Mucosa of rectum (tissue), 2 donors: Measurements from ENCODE around the gene ZNF385B.

Experiments
- H3K27ac ChIP-seq, 2 donors: one replicate each; pipeline ENCODE4 v1.7.0; 2013; ENCODE audit warnings: inconsistent platforms in 2 of 2, low read depth in 2 of 2, low read length in 2 of 2
- H3K27me3 ChIP-seq, 2 donors: one replicate each; pipeline ENCODE4 v1.7.0; 2013; ENCODE audit warnings: low read length in 2 of 2; ENCODE audit not compliant: control insufficient read depth in 2 of 2, insufficient read depth in 2 of 2
- H3K36me3 ChIP-seq, 2 donors: one replicate each; pipeline ENCODE4 v1.7.0; 2013; ENCODE audit warnings: low read length in 2 of 2; ENCODE audit not compliant: control insufficient read depth in 2 of 2, insufficient read depth in 2 of 2
- H3K4me1 ChIP-seq, 2 donors: one replicate each; pipeline ENCODE4 v1.7.0; 2013; ENCODE audit warnings: low read length in 2 of 2, mild to moderate bottlenecking in 1 of 2; ENCODE audit not compliant: control insufficient read depth in 2 of 2, insufficient read depth in 2 of 2
- H3K4me3 ChIP-seq, 2 donors: one replicate each; pipeline ENCODE4 v1.7.0; 2013; ENCODE audit warnings: low read length in 2 of 2
- H3K9ac ChIP-seq, 2 donors: one replicate each; pipeline ENCODE4 v1.7.0; 2013; ENCODE audit warnings: low read length in 2 of 2, low read depth in 1 of 2, mild to moderate bottlenecking in 1 of 2
- H3K9me3 ChIP-seq, 2 donors: one replicate each; pipeline ENCODE4 v1.7.0; 2013; ENCODE audit warnings: low read length in 2 of 2; ENCODE audit not compliant: control insufficient read depth in 2 of 2
- donor health status: healthy.
- donor health status: Normal muscosa, but diverticular disease.

ZNF385B gene

DNA sequence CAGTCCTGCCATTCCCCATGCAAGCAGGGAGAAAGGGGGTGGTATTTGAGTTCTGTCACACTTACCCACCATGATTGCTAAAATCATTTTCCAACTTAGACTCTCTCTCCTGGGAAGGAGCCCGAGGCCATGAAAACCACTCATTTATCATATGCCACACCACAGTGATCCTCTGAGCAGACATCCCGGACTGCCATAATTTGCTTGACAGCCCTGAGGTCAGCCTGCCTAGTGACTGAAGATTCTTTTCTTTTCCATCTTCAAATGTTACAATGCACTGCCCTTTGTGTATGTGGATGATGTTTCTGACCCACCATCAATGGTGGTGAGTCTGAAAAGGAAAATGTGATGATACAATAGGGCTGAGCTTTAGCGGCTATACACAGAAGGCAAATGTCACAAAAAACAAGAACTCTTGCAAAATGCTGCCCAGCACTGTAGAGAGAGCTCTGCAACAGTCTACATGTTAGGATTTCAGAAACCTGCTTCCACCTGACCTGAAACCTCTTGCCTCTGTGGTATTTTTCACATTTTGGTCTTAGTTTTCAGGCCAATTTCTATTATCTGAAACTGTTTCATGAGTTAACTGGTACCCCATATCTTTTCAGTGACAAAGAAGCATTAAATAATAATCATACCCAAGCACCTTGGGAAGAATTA lies 272.8 kb downstream of the ZNF385B start:
- Histone ChIP-seq H3K27me3 (no peaks in the 10 kb centered on the region), H3K36me3 (no peaks in the 10 kb centered on the region), H3K27ac (no peak overlapping the region), H3K4me3 (no peak overlapping the region), H3K9ac (no peak overlapping the region), H3K4me1 (no peaks in the 10 kb centered on the region), H3K9me3 (no peaks in the 10 kb centered on the region)

- Histone ChIP-seq H3K9ac (no peak overlapping the region), H3K4me1 (peaks cover 0 to 3% of the 10 kb centered on the region in 2 donors), H3K9me3 (no peaks in the 10 kb centered on the region), H3K4me3 (no peak overlapping the region), H3K36me3 (no peaks in the 10 kb centered on the region), H3K27ac (no peak overlapping the region), H3K27me3 (no peaks in the 10 kb centered on the region)
Observed at GRCh38 chr2:179584760-179585159, 276.7 kb downstream of the ZNF385B start.

GRCh38 chr2:179581605-179582004 lies 279.8 kb downstream of the ZNF385B start:
- Histone ChIP-seq H3K9me3 (no peaks in the 10 kb centered on the region), H3K9ac (no peak overlapping the region), H3K36me3 (no peaks in the 10 kb centered on the region), H3K27me3 (no peaks in the 10 kb centered on the region), H3K4me3 (no peak overlapping the region), H3K27ac (no peak overlapping the region), H3K4me1 (peaks cover 3 to 6% of the 10 kb centered on the region in 2 donors)

DNA sequence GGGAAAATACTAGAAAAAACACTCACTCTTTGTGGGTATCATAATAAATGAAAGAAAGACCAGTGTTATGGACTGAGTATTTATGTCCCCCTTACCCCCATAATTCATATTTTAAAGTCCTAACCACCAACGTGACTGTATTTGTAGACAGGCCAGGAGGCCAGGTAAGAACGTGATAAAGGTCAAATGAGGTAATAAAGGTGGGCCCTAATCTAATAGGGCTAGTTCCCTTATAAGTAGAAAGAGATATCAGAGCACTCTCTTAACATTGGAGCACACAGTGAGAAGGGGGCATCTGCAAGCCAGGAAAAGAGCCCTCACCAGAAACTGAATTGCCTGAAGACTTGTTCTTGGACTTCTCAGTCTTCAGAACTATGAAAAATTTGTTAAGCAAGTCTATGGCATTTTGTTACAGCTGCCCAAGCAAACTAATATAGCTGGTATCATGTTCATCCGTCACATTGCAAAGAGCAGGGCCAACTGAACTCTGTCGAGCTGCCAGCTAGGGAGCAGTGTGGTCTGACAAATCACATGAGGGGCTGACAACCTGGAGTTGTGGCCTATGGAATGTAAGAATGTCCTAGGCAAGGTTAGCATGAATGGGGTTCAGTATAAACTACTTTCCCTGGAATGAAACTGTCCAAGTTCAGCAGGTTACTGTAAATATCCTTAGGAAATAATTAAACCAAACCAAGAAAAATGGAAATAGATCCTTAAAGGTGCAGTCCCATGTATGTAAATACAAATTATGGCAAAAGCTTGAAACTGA lies 280.9 kb downstream of the ZNF385B start:
- Histone ChIP-seq H3K36me3 (no peaks in the 10 kb centered on the region), H3K4me1 (peaks cover 3 to 6% of the 10 kb centered on the region in 2 donors), H3K9me3 (no peaks in the 10 kb centered on the region), H3K4me3 (no peak overlapping the region), H3K27ac (no peak overlapping the region), H3K27me3 (no peaks in the 10 kb centered on the region), H3K9ac (no peak overlapping the region)

DNA sequence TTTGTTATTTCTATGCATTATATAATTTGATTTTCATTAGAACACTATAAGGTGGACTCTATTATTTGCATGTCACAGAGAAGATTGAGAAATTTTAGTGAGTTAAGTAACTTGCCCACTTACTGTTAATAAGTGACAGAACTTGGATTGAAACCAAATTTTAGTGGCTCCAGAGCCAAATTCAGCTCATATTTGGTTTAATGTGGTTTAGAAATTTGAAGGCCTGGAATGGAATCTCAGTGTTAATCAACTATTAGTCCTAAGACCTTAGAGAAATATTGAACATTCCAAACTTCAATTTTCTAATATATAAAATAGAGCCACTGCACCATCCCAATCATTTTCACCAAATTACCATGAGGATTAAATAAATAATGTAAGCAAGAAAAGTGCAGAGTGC lies 281.6 kb downstream of the ZNF385B start:
- Histone ChIP-seq H3K36me3 (no peaks in the 10 kb centered on the region), H3K27ac (no peak overlapping the region), H3K4me3 (no peak overlapping the region), H3K27me3 (no peaks in the 10 kb centered on the region), H3K4me1 (peaks cover 3 to 6% of the 10 kb centered on the region in 2 donors), H3K9ac (no peak overlapping the region), H3K9me3 (no peaks in the 10 kb centered on the region)

DNA sequence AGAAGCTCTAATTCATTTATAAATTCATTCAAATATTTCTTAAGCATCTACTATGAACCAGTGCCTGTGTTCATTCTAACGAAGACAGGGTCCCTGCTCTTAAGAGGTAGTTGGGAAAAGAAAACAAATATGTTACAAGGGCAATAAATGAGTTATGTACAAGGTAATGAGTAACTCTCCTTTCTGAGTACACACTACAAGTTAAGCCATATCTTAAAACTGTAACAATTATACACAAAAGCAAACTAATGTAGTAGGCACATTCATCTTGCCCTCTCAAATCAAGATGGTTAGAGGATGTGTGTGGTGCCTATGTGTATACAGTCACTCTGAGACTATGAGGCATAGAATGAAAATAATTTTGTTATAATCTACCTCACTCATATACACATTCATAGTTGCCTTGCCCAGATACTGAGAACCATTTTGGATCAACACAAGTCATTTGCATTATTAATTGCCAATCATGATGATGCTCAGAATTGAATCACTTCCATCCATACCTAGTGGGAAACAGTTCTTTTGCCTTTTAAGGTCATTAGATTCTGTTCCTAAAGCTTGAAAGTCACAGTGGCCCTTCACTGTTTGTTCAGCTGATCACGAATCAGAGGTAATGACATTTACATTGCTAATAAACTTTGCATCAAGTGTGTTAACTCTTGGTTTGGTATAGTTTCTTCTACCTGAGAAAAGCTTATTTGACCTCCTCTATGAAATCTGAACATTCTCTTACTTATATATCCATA lies 283.1 kb downstream of the ZNF385B start:
- H3K27ac ChIP-seq: no peak overlapping the region
- H3K9ac ChIP-seq: no peak overlapping the region
- H3K36me3 ChIP-seq: no peaks in the 10 kb centered on the region
- H3K4me1 ChIP-seq: peaks cover 6% of the 10 kb centered on the region in 2 donors
- H3K27me3 ChIP-seq: no peaks in the 10 kb centered on the region
- H3K9me3 ChIP-seq: no peaks in the 10 kb centered on the region
- no peak overlapping the region for H3K4me3 ChIP-seq

DNA sequence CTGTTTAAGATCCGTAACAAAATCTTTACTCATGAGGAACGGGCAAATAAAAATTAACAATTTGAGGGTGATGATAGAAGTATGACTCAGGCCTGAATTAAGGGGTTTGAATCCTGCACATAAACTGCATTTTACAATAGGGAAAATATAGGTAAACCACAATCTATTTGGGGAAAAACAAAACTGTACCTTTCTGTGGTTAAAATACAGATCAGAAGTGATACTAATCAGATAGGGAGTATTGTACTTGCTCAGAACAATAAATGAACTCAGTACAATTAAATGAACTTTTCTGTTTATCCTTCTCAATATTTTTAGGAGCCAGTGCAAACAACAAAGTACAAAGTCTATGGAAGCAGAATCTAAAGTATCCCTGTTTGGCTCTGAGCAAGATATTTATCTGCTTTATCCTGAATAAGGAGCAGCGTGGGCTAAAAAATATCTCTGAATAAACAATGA lies 287.3 kb downstream of the ZNF385B start:
- H3K36me3 ChIP-seq: no peaks in the 10 kb centered on the region
- no peaks in the 10 kb centered on the region for H3K9me3 ChIP-seq
- H3K9ac ChIP-seq: no peak overlapping the region
- H3K4me3 ChIP-seq: no peak overlapping the region
- no peaks in the 10 kb centered on the region for H3K27me3 ChIP-seq
- no peak overlapping the region for H3K27ac ChIP-seq
- H3K4me1 ChIP-seq: peaks cover 3 to 6% of the 10 kb centered on the region in 2 donors

DNA sequence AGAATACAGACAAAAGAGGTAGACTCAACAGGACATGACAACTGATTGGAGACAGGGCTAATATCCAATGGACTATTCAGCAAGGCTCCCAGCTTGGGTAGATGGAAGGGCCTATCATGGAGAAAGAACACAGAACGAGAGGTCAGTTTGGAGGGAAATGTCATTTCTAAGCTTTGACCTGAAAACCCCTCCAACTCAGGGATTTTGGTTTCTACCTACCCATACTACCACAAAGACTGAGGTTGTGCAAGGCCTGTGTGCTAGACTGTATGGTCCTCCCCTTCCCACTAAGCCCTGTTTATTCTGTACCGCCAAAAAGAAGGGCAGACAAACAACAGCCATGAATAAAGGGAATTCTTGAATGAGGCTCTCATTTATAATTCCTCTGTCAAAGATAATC lies 288.9 kb downstream of the ZNF385B start:
- Histone ChIP-seq H3K9ac (no peak overlapping the region), H3K4me1 (peaks cover 0 to 3% of the 10 kb centered on the region in 2 donors), H3K36me3 (no peaks in the 10 kb centered on the region), H3K27ac (no peak overlapping the region), H3K9me3 (no peaks in the 10 kb centered on the region), H3K27me3 (no peaks in the 10 kb centered on the region), H3K4me3 (no peak overlapping the region)

GRCh38 chr2:179571721-179572120 lies 289.7 kb downstream of the ZNF385B start:
- no peaks in the 10 kb centered on the region for H3K36me3 ChIP-seq
- H3K4me3 ChIP-seq: no peak overlapping the region
- H3K4me1 ChIP-seq: peaks cover 0 to 3% of the 10 kb centered on the region in 2 donors
- H3K9ac ChIP-seq: no peak overlapping the region
- no peaks in the 10 kb centered on the region for H3K27me3 ChIP-seq
- H3K9me3 ChIP-seq: no peaks in the 10 kb centered on the region
- no peak overlapping the region for H3K27ac ChIP-seq

DNA sequence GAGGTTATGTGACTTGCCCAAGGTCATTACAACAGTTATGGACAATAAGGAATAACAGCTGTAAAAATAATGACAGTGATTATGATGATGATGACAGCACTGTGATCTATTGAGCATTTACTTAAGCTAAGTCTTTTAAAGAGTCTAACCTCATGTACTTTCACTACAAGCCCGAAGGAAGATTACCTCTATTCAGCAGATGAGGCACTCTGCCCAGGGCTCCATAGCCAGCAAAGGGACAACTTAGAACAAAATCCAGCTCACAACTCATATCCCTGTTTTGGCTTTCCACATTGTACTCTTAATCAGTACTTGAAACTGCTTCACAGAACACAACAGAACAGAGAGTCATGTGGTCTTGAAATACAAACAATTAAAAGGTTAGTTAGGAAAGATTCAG lies 290.2 kb downstream of the ZNF385B start:
- Histone ChIP-seq H3K9ac (no peak overlapping the region), H3K4me3 (no peak overlapping the region), H3K36me3 (no peaks in the 10 kb centered on the region), H3K9me3 (no peaks in the 10 kb centered on the region), H3K27ac (no peak overlapping the region), H3K4me1 (peaks cover 0 to 3% of the 10 kb centered on the region in 2 donors), H3K27me3 (no peaks in the 10 kb centered on the region)
